Activated gamma-delta T cell treated with anti-CD3 and anti-CD28 coated beads, Interleukin-2, amount 50 U/mL, for 16 hours (primary cell): ENCODE results near the gene ARHGEF12.

Experiments used
- DNase-seq: peaks from one replicate; pipeline ENCODE4 v3.0.0-alpha.2; 2020; ENCODE audit warnings: low read depth

The ARHGEF12 gene

GRCh38 chr11:120518356-120518755, 182.1 kb downstream of the ARHGEF12 start:
- no peak for DNase-seq

GRCh38 chr11:120519474-120519873, 183.3 kb downstream of the ARHGEF12 start:
- DNase-seq = no peak

- DNase-seq = no peak
Observed at GRCh38 chr11:120520091-120520822, 184.0 kb downstream of the ARHGEF12 start.

- DNase-seq = no peak
Observed at GRCh38 chr11:120521176-120521575, 185.0 kb downstream of the ARHGEF12 start.

- DNase-seq = no peak
Observed at GRCh38 chr11:120522021-120522420, 185.8 kb downstream of the ARHGEF12 start.

- no peak for DNase-seq
Observed at GRCh38 chr11:120522736-120523135, 186.5 kb downstream of the ARHGEF12 start.

GRCh38 chr11:120523196-120523595, 187.0 kb downstream of the ARHGEF12 start:
- DNase-seq = no peak

- no peak for DNase-seq
Observed at GRCh38 chr11:120524536-120525085, 188.4 kb downstream of the ARHGEF12 start.

- no peak for DNase-seq
Observed at GRCh38 chr11:120525261-120526171, 189.3 kb downstream of the ARHGEF12 start.

- no peak for DNase-seq
Observed at GRCh38 chr11:120526241-120526640, 190.0 kb downstream of the ARHGEF12 start.

- no peak for DNase-seq
Observed at GRCh38 chr11:120527111-120527761, 191.0 kb downstream of the ARHGEF12 start.

- no peak for DNase-seq
Observed at GRCh38 chr11:120528749-120529148, 192.5 kb downstream of the ARHGEF12 start.

GRCh38 chr11:120529214-120529613, 193.0 kb downstream of the ARHGEF12 start:
- DNase-seq = no peak

GRCh38 chr11:120529911-120530310, 193.7 kb downstream of the ARHGEF12 start:
- no peak for DNase-seq

GRCh38 chr11:120532082-120532831, 196.0 kb downstream of the ARHGEF12 start:
- DNase-seq = no peak

- no peak for DNase-seq
Observed at GRCh38 chr11:120532832-120533196, 196.6 kb downstream of the ARHGEF12 start.

- DNase-seq = no peak
Observed at GRCh38 chr11:120536091-120536796, 200.0 kb downstream of the ARHGEF12 start.

- no peak for DNase-seq
Observed at GRCh38 chr11:120536797-120537169, 200.6 kb downstream of the ARHGEF12 start.

- DNase-seq = no peak
Observed at GRCh38 chr11:120537996-120538395, 201.8 kb downstream of the ARHGEF12 start.

GRCh38 chr11:120538707-120539106, 202.5 kb downstream of the ARHGEF12 start:
- DNase-seq = no peak
